ENCODE data around the gene NMNAT1.
"Not testable (repeated sequence)": the region's sequence is repeated elsewhere in the genome, so short reads cannot be mapped to it uniquely, and the experiment has no call there.

Gene NMNAT1

DNA sequence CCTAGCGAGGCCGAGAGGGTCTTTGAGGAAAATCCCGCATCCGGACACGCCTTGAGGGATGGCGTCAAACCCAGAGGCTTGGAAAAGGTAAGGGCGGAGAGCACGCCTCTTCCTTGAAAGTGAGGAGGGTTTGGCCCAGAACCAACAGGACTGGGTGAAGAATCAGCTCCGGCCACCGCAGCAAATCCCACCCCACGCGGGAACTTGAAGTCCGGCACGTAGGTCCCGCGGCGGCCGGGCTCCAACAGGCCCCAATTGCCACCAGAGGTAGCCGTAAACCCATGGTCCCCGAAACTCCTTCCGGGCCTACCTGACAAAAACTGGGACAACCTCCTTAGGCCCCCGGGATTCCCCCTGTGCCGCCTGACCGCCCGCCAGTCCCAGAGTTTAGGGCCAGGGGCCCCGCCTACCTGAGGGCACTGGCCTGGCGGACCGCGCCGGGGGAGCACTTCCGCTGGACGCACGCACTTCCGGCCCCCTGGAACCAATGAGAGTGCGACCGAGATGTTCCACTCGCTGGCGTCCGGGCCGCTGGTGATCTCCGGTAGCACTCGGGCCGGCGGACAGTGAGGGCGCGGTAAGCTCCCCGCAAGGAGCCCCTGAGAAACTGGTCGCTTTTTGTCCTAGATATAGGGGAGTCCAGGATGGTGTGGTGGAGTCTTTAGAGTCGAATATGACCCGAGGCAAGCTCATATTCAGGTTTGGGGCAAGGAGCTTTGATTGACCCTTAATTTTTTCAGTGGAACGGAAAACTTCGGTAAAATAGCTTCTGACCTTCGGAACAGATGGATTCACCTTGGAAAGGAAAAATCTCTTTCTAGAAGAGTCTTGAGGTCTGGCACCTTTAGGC is at the start of gene NMNAT1, which contains the start of gene LZIC:
TSS of gene NMNAT1 (plus strand) at position 537 of the 850 bp plus-strand sequence. CDS start 28,599 bp downstream, outside the sequence.
TSS of gene LZIC (minus strand) at position 453 of the 850 bp plus-strand sequence. CDS start 6,772 bp downstream, outside the sequence.
- DNase-seq (ENCODE audit: low read depth in 2 of 2, low spot score in 1 of 2), result peak; percentile 72 to 80

DNA sequence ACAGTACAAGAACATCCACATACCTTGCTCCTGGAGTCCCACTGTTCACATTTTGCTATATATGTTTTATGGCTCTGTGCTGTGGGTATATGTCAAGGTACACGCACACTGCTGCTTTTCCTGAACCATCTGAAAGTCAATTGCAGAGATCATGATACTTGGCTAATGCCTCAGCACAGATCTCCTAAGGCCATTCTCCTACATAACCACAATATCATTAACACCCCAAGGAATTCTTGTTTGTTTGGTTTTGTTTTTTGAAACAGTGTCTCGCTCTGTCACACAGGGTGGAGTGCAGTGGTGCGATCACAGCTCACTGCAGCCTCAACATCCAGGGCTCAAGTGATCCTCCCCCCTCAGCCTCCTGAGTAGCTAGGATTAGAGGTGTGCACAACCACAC is 49.2 kb upstream of the NMNAT1 start:
- no peak for DNase-seq (ENCODE audit: low read depth in 2 of 2, low spot score in 1 of 2)

DNA sequence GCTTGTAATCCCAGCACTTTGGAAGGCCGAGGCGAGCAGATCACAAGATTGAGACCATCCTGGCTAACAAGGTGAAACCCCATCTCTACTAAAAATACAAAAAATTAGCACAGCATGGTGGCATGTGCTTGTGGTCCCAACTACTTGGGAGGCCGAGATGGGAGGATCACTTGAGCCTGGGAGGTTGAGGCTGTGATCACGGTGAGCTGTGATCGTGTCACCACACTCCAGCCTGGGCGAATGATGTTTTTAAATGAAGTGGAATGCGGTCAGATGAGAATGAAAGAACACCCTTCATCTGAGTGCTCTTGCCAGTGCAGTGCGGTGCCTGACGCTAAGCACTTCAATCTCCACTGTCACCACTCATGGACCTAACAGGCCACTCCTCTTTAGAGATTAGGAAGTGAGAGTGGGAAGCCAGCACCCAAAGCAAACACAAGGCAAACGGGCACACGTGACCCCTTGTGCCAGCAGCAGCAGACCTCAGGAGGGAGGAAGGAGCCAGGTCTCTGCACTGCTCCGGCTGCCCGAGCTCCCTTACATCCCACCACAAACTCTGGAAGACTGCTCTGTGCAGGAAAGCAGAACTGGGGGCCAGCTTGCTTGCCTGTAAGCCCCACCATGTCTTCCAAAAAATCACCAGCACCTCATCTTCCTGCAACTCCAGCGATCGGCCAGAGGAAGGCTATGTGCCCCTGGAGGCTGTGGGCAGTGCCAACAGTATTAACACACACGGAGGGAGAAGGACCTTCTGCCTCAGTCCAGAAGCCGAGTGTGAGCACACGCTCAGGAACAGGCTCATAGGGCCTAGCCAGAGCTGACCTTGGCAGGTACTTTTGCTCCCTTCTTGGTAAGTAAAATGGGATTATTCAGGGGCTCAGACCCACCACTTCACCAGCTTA is 42.9 kb upstream of the NMNAT1 start:
- DNase-seq (ENCODE audit: low read depth in 2 of 2, low spot score in 1 of 2), result no peak

DNA sequence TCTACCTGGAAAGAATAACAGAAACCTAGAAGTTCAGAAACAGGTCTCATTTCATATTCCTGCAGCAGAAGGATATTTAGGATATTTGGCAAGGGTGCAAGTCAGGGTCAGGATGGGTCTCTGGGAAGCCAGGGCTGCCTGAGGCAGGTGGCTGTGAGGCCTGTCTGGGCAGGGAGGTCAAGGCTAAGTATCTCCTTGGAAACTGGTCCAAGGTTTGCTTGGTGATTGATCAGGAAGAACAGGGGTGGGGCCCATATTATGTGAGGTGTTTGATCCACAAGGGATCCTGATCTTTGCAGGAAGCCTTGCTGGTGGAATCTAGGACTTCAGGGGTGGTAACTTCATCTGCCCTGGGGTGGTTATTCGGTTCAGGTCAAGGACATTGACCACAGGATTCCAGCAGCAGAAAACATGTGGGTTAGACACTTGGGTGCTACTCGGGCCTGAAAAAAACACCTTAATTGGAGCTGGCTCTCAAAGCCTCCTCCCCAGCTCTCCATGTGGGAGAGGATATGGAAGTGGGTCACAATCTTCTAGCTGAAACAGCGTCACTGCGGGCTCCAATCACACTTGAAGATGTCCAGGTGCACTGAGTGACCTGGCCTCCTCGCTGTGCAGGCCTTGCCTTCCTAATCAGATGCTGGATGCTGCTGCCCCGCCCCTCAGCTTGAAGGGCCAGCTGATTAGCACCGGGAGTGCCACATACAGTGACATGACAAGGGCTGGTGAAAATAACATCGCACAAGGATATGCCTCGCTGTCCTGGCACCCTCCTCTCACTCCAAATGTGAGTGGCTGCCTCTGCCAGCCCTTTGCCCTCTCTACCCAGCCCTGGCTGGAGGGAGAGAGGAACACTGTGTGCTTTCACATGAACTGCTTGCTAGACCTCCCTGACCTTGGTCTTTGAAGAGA is 41.9 kb upstream of the NMNAT1 start:
- no peak for DNase-seq (ENCODE audit: low read depth in 2 of 2, low spot score in 1 of 2)

DNA sequence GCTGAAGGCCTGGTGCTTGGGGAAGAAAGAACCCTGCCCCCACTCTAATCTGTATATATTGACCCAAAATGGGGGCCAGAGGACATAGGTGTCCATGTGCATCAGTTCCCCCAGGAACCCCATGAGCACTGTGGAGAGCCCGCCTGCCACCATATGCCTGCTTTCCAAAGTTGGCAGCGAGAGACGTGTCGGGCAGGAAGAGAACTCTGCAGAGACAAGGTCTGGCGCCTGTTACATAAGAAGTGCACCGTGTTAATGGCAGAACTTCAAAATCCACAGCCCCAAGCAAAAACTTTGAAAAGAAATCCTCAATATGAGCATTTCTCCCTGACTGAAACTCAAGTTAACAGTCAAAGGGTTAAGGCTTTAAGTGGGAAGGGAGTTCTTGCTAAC is 41.2 kb upstream of the NMNAT1 start:
- no peak for DNase-seq (ENCODE audit: low read depth in 2 of 2, low spot score in 1 of 2)

GRCh38 chr1:9903801-9904527 is 39.3 kb upstream of the NMNAT1 start:
- DNase-seq (ENCODE audit: low read depth in 2 of 2, low spot score in 1 of 2), result no peak

- DNase-seq (ENCODE audit: low read depth in 2 of 2, low spot score in 1 of 2), result no peak
Observed at GRCh38 chr1:9904596-9904995, 38.7 kb upstream of the NMNAT1 start.

GRCh38 chr1:9905010-9905409 is 38.3 kb upstream of the NMNAT1 start:
- DNase-seq (ENCODE audit: low read depth in 2 of 2, low spot score in 1 of 2), result no peak

- DNase-seq (ENCODE audit: low read depth in 2 of 2, low spot score in 1 of 2), result no peak
Observed at GRCh38 chr1:9906466-9906865, 36.8 kb upstream of the NMNAT1 start.

DNA sequence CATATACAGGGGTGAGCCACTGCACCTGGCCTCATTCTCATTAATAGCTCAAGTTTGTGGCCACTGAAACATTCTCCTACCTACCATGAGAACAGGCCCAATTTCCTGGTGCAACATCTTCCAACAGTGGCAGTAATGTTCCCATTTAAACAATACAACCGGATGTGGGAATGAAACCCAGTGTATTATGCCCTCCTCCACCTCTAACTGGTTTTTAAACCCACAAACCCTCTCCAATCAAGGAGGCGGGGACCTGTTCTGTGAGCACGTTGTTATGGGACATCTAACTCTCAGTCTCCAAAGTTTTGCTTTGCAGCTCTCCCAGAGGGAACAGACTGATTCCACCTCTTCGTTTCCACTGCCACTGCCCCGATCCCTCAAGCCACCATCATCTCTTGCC is 35.8 kb upstream of the NMNAT1 start:
- DNase-seq (ENCODE audit: low read depth in 2 of 2, low spot score in 1 of 2), result no peak

- no peak for DNase-seq (ENCODE audit: low read depth in 2 of 2, low spot score in 1 of 2)
Observed at GRCh38 chr1:9908871-9909233, 34.4 kb upstream of the NMNAT1 start.

- no peak for DNase-seq (ENCODE audit: low read depth in 2 of 2, low spot score in 1 of 2)
Observed at GRCh38 chr1:9909234-9910046, 33.8 kb upstream of the NMNAT1 start.

DNA sequence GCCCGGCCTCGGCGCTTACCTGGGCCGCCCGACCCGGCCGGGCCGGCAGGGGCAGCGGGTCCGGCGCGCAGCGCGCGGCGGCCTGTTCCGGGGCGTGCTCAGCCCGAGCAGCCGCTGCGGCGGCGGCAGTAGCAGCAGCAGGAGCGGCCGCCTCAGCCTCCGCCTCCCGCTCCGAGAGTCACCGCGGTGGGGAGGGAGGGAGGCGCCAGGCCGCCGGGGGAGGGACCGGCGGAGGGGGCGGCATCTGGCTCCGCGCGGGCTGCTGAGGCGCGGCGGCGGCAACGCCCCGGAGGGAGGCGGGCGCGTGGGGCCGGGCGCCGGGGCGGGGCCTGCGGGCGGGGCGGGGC is 33.2 kb upstream of the NMNAT1 start, which contains the start of gene CTNNBIP1:
TSS of gene CTNNBIP1 (minus strand) at position 194 of the 347 bp plus-strand sequence. CDS start 38,205 bp downstream, outside the sequence.
- no peak for DNase-seq (ENCODE audit: low read depth in 2 of 2, low spot score in 1 of 2)

DNA sequence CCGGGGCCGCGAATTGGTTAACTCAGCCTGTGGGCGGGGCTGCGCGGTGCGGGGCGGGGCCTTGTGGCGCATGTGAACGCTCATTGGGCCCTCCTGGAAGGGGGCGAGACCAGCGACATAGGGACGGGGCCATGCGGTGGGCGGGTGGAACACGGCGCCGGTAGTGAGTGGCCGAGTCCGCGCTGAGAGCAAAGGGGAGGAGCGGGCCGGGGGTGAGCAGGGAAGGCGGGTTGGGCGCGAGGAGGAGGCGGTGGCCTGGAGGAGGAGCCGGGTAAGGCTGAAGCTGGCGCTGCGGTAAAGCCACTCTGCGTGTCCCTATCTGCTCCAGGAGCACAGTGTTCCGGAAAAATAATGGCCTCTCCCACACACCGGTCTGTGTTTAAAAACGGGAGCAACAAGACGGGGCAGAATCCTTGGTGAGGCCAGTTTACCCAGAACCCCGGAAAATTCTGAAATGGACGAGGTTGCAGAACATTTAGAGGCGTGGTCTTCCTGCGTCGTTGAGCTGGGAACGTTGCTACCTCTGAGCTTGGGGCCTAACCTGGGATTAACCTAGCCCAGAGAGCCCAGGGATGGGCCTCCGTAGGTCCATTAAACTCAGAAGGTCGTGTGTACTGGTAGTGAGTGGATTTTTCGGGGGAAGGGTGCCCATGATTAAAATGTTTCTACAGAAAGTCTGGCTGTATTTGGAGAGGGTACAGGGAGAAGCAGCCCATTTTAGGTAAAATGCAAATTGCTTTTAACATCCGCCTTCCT is 32.7 kb upstream of the NMNAT1 start:
- DNase-seq (ENCODE audit: low read depth in 2 of 2, low spot score in 1 of 2), result peak; percentile 100

DNA sequence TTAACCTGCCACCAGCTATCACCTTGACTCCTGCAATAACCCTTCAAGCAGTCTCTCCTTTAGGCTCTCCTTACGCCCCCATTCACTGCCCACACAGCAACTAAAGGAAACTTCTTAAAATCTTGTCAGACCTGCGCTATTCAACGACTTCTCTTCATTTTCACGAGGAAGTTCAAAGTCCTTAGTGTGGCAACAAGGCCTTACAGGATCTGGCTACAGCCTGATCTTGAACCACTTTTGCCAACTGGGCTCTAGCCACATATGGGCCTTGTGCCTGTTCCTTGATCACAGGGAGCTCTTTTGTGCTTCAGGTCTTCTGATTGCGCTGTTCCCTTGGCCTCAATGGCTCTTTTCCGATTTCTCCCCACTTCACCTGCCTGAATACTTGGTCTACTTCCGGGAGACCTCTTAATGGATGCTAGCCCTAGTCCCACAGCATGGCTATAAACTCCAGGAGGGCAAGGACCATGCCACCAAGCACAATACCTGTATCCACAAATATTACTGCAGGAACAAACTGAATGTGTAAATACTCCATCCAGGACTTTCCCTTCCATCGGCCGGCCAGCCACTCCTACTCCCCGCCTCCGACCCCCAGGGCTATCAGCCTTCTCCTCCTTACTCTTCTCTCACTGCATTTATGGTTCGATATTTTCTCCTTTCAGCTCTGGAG is 30.9 kb upstream of the NMNAT1 start:
- DNase-seq (ENCODE audit: low read depth in 2 of 2, low spot score in 1 of 2), result no peak

- no peak for DNase-seq (ENCODE audit: low read depth in 2 of 2, low spot score in 1 of 2)
Observed at GRCh38 chr1:9914610-9914937, 28.7 kb upstream of the NMNAT1 start.

GRCh38 chr1:9916452-9916851 is 26.8 kb upstream of the NMNAT1 start:
- DNase-seq (ENCODE audit: low read depth in 2 of 2, low spot score in 1 of 2), result no peak

GRCh38 chr1:9917495-9917894 is 25.8 kb upstream of the NMNAT1 start:
- not testable (repeated sequence) for DNase-seq (ENCODE audit: low read depth in 2 of 2, low spot score in 1 of 2)
